K562 (cell line): Measurements from ENCODE around the gene GARNL3. TPM values are rescaled to one million over a fixed set of nuclear protein-coding genes. Genes with fewer than 3 reads are reported as not detected.

Experiments used
- ATF6 ChIP-seq: sonication (generic); formaldehyde crosslinking; IDR thresholded peaks from 2 replicates; pipeline ENCODE4 v1.4.0; 2020; ENCODE audit warnings: mild to moderate bottlenecking, missing genetic modification reagents
- FUS ChIP-seq: fragments of 200-400 bp; formaldehyde crosslinking; optimal IDR thresholded peaks from 2 replicates; pipeline ENCODE3; 2017; ENCODE audit warnings: low read depth, low read length
- MAZ ChIP-seq, 2 experiments: fragments of 450-650 bp in 1 of 2; sonication (generic) in 1 of 2; formaldehyde crosslinking; IDR thresholded peaks in 1 of 2; conservative IDR thresholded peaks in 1 of 2; 2 replicates each; pipeline versions ENCODE4 v1.4.0 to v1.5.0; 2020; ENCODE audit warnings: mild to moderate bottlenecking in 1 of 2, missing genetic modification reagents in 1 of 2
- PHB2 ChIP-seq: fragments of 450-650 bp; IDR thresholded peaks from 2 replicates; pipeline ENCODE4 v1.6.1; 2017; ENCODE audit warnings: low read depth
- RB1 ChIP-seq: fragments of 450-650 bp; IDR thresholded peaks from 2 replicates; pipeline ENCODE4 v1.6.1; 2017; ENCODE audit warnings: low read depth, mild to moderate bottlenecking
- RBM25 ChIP-seq: fragments of 200-400 bp; formaldehyde crosslinking; IDR thresholded peaks from 2 replicates; pipeline ENCODE4 v1.6.1; 2018; ENCODE audit warnings: low read length, low read depth, moderate library complexity; ENCODE audit not compliant: severe bottlenecking
- RBM39 ChIP-seq: fragments of 200-400 bp; formaldehyde crosslinking; optimal IDR thresholded peaks from 2 replicates; pipeline ENCODE3; 2018; ENCODE audit warnings: low read depth, low read length
- SOX6 ChIP-seq: fragments of 450-650 bp; IDR thresholded peaks from 2 replicates; pipeline ENCODE4 v1.6.1; 2014; ENCODE audit warnings: mild to moderate bottlenecking
- SREBF2 ChIP-seq: sonication (generic); formaldehyde crosslinking; IDR thresholded peaks from 2 replicates; pipeline ENCODE4 v1.4.0; 2020; ENCODE audit warnings: mild to moderate bottlenecking, missing genetic modification reagents
- ZC3H4 ChIP-seq: sonication (generic); formaldehyde crosslinking; IDR thresholded peaks from 2 replicates; pipeline ENCODE4 v1.9.0; 2021; ENCODE audit warnings: missing genetic modification reagents, borderline replicate concordance
- ZNF583 ChIP-seq: fragments of 250-450 bp; sonication (Bioruptor Pico); IDR thresholded peaks from 2 replicates; pipeline ENCODE4 v1.4.0; 2020
- ZNF644 ChIP-seq: fragments of 200-800 bp; sonication (Bioruptor generic); IDR thresholded peaks from 2 replicates; pipeline ENCODE4 v1.6.1; 2016; ENCODE audit warnings: low read depth, missing genetic modification characterization, missing compliant biosample characterization
- polyA plus RNA-seq, 8 experiments: library from polyadenylated mRNA; depleted of rRNA in 4 of 8; stranded (reverse) in 5 of 8; unstranded in 3 of 8; fragments of >200 nt; fragmentation: Nextera tagmentation in 2 of 8; fragmentation: Illumina TruSeq in 1 of 8; extraction: Ambion mirVana in 2 of 8; extraction: Trizol in 1 of 8; gene quantifications; 2 replicates each; pipeline versions ENCODE4 v1.2.1 to v1.2.3, GENCODE V29; 2011 to 2014; ENCODE audit warnings: inconsistent platforms in 1 of 8, missing spikeins in 1 of 8
- total RNA-seq, 7 experiments: library from RNA; depleted of rRNA in 6 of 7; stranded (reverse); fragments of >200 nt in 6 of 7; fragmentation: Illumina TruSeq in 2 of 7; extraction: Trizol in 2 of 7; gene quantifications; 2 replicates each; pipeline versions ENCODE4 v1.2.1 to v1.2.3, GENCODE V29; 2011 to 2021; ENCODE audit warnings: low replicate concordance in 1 of 7
- TF ChIP-seq, protein P1 (sequence below): fragments of 150-350 bp; IDR thresholded peaks from 2 replicates; pipeline ENCODE4 v1.6.1; 2014; ENCODE audit warnings: low read depth, mild to moderate bottlenecking, low read length, borderline replicate concordance
- TF ChIP-seq, protein P2 (sequence below): fragments of 250-450 bp; sonication (Bioruptor Pico); IDR thresholded peaks from 2 replicates; pipeline ENCODE4 v1.8.0; 2022; ENCODE audit warnings: moderate library complexity, mild to moderate bottlenecking, inconsistent platforms
- TF ChIP-seq, protein P3 (sequence below): fragments of 250-450 bp; sonication (Bioruptor Pico); IDR thresholded peaks from 2 replicates; pipeline ENCODE4 v1.5.0; 2021

Gene GARNL3
- total and polyA plus RNA-seq, 9 of the 15 experiments (the other 6 are each of a cell fraction or from before 2014, with no cell fraction given), result 0.35 to 2.7 (median 1.6) TPM

- TF ChIP-seq, protein P1, sequence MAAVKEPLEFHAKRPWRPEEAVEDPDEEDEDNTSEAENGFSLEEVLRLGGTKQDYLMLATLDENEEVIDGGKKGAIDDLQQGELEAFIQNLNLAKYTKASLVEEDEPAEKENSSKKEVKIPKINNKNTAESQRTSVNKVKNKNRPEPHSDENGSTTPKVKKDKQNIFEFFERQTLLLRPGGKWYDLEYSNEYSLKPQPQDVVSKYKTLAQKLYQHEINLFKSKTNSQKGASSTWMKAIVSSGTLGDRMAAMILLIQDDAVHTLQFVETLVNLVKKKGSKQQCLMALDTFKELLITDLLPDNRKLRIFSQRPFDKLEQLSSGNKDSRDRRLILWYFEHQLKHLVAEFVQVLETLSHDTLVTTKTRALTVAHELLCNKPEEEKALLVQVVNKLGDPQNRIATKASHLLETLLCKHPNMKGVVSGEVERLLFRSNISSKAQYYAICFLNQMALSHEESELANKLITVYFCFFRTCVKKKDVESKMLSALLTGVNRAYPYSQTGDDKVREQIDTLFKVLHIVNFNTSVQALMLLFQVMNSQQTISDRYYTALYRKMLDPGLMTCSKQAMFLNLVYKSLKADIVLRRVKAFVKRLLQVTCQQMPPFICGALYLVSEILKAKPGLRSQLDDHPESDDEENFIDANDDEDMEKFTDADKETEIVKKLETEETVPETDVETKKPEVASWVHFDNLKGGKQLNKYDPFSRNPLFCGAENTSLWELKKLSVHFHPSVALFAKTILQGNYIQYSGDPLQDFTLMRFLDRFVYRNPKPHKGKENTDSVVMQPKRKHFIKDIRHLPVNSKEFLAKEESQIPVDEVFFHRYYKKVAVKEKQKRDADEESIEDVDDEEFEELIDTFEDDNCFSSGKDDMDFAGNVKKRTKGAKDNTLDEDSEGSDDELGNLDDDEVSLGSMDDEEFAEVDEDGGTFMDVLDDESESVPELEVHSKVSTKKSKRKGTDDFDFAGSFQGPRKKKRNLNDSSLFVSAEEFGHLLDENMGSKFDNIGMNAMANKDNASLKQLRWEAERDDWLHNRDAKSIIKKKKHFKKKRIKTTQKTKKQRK, result peak; percentile 59; the same call in 1 of the 2 replicates
- no peak for TF ChIP-seq FUS
- no peak for TF ChIP-seq ATF6 (CRISPR knock-in tag)
- TF ChIP-seq ZC3H4, result no peak
- TF ChIP-seq RBM39, result no peak
- peak; percentile 87 for TF ChIP-seq RBM25
- TF ChIP-seq, protein P2, sequence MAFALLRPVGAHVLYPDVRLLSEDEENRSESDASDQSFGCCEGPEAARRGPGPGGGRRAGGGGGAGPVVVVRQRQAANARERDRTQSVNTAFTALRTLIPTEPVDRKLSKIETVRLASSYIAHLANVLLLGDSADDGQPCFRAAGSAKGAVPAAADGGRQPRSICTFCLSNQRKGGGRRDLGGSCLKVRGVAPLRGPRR (CRISPR knock-in tag), result no peak
- TF ChIP-seq, protein P3, sequence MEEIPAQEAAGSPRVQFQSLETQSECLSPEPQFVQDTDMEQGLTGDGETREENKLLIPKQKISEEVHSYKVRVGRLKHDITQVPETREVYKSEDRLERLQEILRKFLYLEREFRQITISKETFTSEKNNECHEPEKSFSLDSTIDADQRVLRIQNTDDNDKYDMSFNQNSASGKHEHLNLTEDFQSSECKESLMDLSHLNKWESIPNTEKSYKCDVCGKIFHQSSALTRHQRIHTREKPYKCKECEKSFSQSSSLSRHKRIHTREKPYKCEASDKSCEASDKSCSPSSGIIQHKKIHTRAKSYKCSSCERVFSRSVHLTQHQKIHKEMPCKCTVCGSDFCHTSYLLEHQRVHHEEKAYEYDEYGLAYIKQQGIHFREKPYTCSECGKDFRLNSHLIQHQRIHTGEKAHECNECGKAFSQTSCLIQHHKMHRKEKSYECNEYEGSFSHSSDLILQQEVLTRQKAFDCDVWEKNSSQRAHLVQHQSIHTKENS, result no peak
- 0 out of 2 replicates have a peak, but pooled peaks have one; percentile 30 for TF ChIP-seq SREBF2 (CRISPR knock-in tag)
- TF ChIP-seq SOX6, result no peak
- TF ChIP-seq ZNF644 (tag), result no peak
- peak; percentile 46; the same call in 1 of the 2 replicates for TF ChIP-seq RB1
- no peak for TF ChIP-seq PHB2
- peak; percentile 11; the same call in 1 of the 2 replicates for TF ChIP-seq ZNF583
- peak in 1 of 2 experiments; percentile 67; a peak in 1 of 4 replicates for TF ChIP-seq MAZ (CRISPR knock-in tag; conservative IDR thresholded peaks at IDR 0.05 in 1 of 2, IDR thresholded peaks at IDR 0.05 in 1 of 2)
These were observed 19.7 kb upstream of the GARNL3 start (continued) for GRCh38 chr9:127244609-127245601.
